Neural cell (in vitro differentiated cells): ENCODE results near the gene TCEAL8. TPM values are rescaled to one million over a fixed set of nuclear protein-coding genes. Genes with fewer than 3 reads are reported as not detected.

Source experiments
- H2AFZ ChIP-seq: fragments of 200-600, 300-800 bp; sonication (generic), shearing (Covaris generic); 2 replicates; pipeline ENCODE4 v1.6.0; 2014; ENCODE audit warnings: low read depth, mild to moderate bottlenecking, antibody characterized with exemption, low read length, moderate library complexity
- H3F3A ChIP-seq: fragments of 200-600 bp; shearing (Covaris generic); 2 replicates; pipeline ENCODE4 v1.6.1; 2016; ENCODE audit warnings: mild to moderate bottlenecking, moderate library complexity, mixed read lengths, antibody characterized with exemption, low read length; ENCODE audit not compliant: insufficient read depth, poor library complexity, severe bottlenecking
- H3K27ac ChIP-seq: fragments of 200-600, 300-800 bp; sonication (generic), shearing (Covaris generic); 2 replicates; pipeline ENCODE4 v1.5.1; 2014; ENCODE audit warnings: mild to moderate bottlenecking, low read length, moderate library complexity
- H3K27me3 ChIP-seq: fragments of 300-800, 200-600 bp; sonication (generic), shearing (Covaris generic); 2 replicates; pipeline ENCODE4 v1.6.0; 2014; ENCODE audit warnings: mild to moderate bottlenecking, low read depth, low read length, moderate library complexity; ENCODE audit not compliant: insufficient read depth
- H3K36me3 ChIP-seq: fragments of 300-800, 200-600 bp; sonication (generic), shearing (Covaris generic); 2 replicates; pipeline ENCODE4 v1.5.1; 2014; ENCODE audit warnings: mild to moderate bottlenecking, antibody characterized with exemption, low read length, moderate library complexity; ENCODE audit not compliant: insufficient read depth
- H3K4me2 ChIP-seq: fragments of 300-800, 200-600 bp; sonication (generic), shearing (Covaris generic); 2 replicates; pipeline ENCODE4 v1.6.0; 2014; ENCODE audit warnings: mild to moderate bottlenecking, low read length
- H3K4me3 ChIP-seq: fragments of 300-800, 200-600 bp; sonication (generic), shearing (Covaris generic); 2 replicates; pipeline ENCODE4 v1.5.1; 2014; ENCODE audit warnings: mild to moderate bottlenecking, low read length, moderate library complexity
- H3K79me2 ChIP-seq: fragments of 200-600 bp; shearing (Covaris generic); replicated peaks from 2 replicates; pipeline ENCODE4 v1.6.0; 2014; ENCODE audit warnings: mild to moderate bottlenecking, low read length, moderate library complexity; ENCODE audit not compliant: insufficient read depth
- H3K9ac ChIP-seq: fragments of 300-800, 200-600 bp; sonication (generic), shearing (Covaris generic); 2 replicates; pipeline ENCODE4 v1.6.1; 2016; ENCODE audit warnings: mild to moderate bottlenecking, low read length, mixed read lengths
- H3K9me2 ChIP-seq: fragments of 200-600 bp; shearing (Covaris generic); 2 replicates; pipeline ENCODE4 v1.6.1; 2016; ENCODE audit warnings: mild to moderate bottlenecking, low read length, mixed read lengths; ENCODE audit not compliant: insufficient read depth
- H3K9me3 ChIP-seq: fragments of 200-600, 300-800 bp; sonication (generic), shearing (Covaris generic); 2 replicates; pipeline ENCODE4 v1.6.1; 2016; ENCODE audit warnings: mild to moderate bottlenecking, mixed run types, low read length, moderate library complexity, mixed read lengths
- H4K20me1 ChIP-seq: fragments of 200-600 bp; shearing (Covaris generic); 2 replicates; pipeline ENCODE4 v1.6.1; 2016; ENCODE audit warnings: mild to moderate bottlenecking, mixed run types; ENCODE audit not compliant: insufficient read depth
- EP300 ChIP-seq: fragments of 450-650 bp; conservative IDR thresholded peaks from 2 replicates; pipeline ENCODE4 v1.6.1; 2014; ENCODE audit warnings: antibody characterized with exemption, mild to moderate bottlenecking, moderate library complexity; ENCODE audit not compliant: poor library complexity, severe bottlenecking
- EZH2 ChIP-seq: fragments of 200-600, 300-800 bp; shearing (Covaris generic), sonication (generic); IDR thresholded peaks from 2 replicates; pipeline ENCODE4 v1.6.1; 2014; ENCODE audit warnings: antibody characterized with exemption, low read length, borderline replicate concordance, mild to moderate bottlenecking; ENCODE audit not compliant: insufficient read depth, poor library complexity, severe bottlenecking
- MXI1 ChIP-seq: fragments of 450-650 bp; conservative IDR thresholded peaks from 2 replicates; pipeline ENCODE4 v1.6.1; 2014; ENCODE audit warnings: antibody characterized with exemption, mild to moderate bottlenecking; ENCODE audit not compliant: poor library complexity, severe bottlenecking
- POLR2AphosphoS5 ChIP-seq: IDR thresholded peaks from 2 replicates; pipeline ENCODE4 v1.6.1; 2012
- RAD21 ChIP-seq: fragments of 450-650 bp; conservative IDR thresholded peaks from 2 replicates; pipeline ENCODE4 v1.6.1; 2014; ENCODE audit warnings: antibody characterized with exemption, mild to moderate bottlenecking, moderate library complexity
- SMC3 ChIP-seq: fragments of 450-650 bp; conservative IDR thresholded peaks from 2 replicates; pipeline ENCODE4 v1.6.1; 2014; ENCODE audit warnings: antibody characterized with exemption, mild to moderate bottlenecking, moderate library complexity; ENCODE audit not compliant: poor library complexity
- TAF1 ChIP-seq: IDR thresholded peaks from 2 replicates; pipeline ENCODE4 v1.6.1; 2012; ENCODE audit warnings: low read depth
- polyA plus RNA-seq: library from polyadenylated mRNA; depleted of rRNA; stranded (reverse); fragments of >200 nt; gene quantifications from 2 replicates; pipeline ENCODE4 v1.2.3, GENCODE V29; 2014
- TF ChIP-seq, protein P1 (sequence below): IDR thresholded peaks from 2 replicates; pipeline ENCODE4 v1.6.1; 2012; ENCODE audit warnings: borderline replicate concordance
- TF ChIP-seq, protein P2 (sequence below): fragments of 450-650 bp; IDR thresholded peaks from 2 replicates; pipeline ENCODE4 v1.5.1; 2014; ENCODE audit warnings: antibody characterized with exemption, mild to moderate bottlenecking, moderate library complexity; ENCODE audit not compliant: poor library complexity, severe bottlenecking

The TCEAL8 gene
- polyA plus RNA-seq, 1 donor from 2014 or later = 167 TPM

DNA sequence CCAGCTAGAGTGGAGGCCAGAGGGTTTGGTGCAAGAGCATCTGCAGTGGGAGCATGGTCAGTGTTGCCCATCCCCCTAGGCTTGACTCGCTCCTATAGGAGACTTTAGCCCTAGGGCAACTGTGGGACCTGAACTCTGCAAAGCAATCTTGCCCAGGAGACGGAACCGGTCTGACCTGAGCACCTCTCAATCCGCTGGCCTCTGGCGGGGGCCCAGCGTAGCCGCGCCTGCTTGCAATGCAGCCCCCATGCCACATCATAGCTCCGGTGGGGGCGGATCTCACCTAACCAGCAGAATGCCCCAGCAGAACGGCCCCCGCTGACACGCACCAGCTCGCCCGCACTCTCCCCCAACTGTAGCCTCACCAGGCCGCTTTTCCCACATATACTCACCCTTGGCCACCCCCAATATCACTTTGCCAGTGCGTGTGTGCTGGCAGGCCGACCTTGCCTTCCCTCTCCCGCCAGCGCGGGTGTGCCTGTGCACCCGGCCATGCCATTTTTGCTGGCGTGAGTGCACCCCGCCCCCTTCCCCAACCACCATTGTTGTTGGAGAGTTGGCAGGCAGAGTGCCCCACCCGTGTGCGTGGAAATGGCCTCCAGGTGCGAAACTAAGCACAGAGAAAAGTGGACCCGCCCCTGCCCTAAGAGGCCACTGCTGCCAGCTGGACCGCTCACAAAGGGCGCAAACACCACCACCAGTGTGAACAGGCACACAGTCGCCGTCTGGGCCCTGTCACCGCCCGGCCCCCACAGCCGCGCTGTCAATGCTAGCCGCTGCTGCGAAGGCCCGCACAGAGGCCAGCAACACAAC is 34.2 kb downstream of the TCEAL8 start:
- Histone ChIP-seq H3K4me3 (no peak overlapping the region), H3F3A (no peaks in the 10 kb centered on the region), H4K20me1 (no peaks in the 10 kb centered on the region), H3K36me3 (no peaks in the 10 kb centered on the region), H3K4me2 (no peak overlapping the region), H3K27ac (no peak overlapping the region), H3K9me2 (no peaks in the 10 kb centered on the region), H2AFZ (no peak overlapping the region), H3K9ac (no peak overlapping the region), H3K9me3 (no peaks in the 10 kb centered on the region), H3K79me2 (peaks cover 9% of the 10 kb centered on the region), H3K27me3 (no peaks in the 10 kb centered on the region)
- TF ChIP-seq MXI1 = no peak

DNA sequence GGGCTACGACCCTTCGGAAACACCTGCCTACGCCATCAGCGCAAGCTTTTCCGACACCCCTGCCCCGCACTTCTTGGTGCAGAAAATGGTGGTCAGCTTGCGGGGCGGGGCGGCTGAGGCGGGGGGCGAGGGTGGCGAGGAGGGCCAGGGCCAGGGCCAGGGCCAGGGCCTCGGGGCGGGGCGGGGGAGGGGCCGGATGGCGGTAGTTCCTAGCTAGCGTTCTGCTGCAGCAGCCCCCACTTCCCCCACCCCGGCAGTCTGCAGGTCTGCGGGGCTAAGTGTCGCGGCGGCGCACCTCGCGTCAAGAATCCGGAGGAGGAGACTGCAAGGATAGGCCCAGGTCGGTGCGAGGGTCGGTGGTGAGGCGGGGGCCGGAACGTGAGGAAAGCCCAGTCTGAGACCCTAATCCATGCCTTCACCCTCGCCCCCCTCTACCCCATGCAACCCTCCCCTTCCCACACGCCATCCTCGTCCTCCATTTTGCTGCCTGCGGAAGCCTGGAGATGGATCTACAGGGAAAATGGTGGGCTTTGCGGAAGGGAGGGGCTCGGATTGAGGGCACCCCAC is 39.4 kb downstream of the TCEAL8 start:
- Histone ChIP-seq H3K9ac (peak overlapping the region; percentile 96), H3K79me2 (peaks cover 9% of the 10 kb centered on the region), H3K4me2 (peak overlapping the region; percentile 51), H3K27me3 (no peaks in the 10 kb centered on the region), H3F3A (no peaks in the 10 kb centered on the region), H3K36me3 (no peaks in the 10 kb centered on the region), H3K4me3 (peak overlapping the region; percentile 80), H3K9me2 (no peaks in the 10 kb centered on the region), H2AFZ (peak overlapping the region; percentile 56), H3K9me3 (no peaks in the 10 kb centered on the region), H3K27ac (peak overlapping the region; percentile 91), H4K20me1 (no peaks in the 10 kb centered on the region)
- TF ChIP-seq EP300 (no peak), MXI1 (no peak), RAD21 (no peak), POLR2AphosphoS5 (no peak), SMC3 (no peak)
- TF ChIP-seq, protein P1, sequence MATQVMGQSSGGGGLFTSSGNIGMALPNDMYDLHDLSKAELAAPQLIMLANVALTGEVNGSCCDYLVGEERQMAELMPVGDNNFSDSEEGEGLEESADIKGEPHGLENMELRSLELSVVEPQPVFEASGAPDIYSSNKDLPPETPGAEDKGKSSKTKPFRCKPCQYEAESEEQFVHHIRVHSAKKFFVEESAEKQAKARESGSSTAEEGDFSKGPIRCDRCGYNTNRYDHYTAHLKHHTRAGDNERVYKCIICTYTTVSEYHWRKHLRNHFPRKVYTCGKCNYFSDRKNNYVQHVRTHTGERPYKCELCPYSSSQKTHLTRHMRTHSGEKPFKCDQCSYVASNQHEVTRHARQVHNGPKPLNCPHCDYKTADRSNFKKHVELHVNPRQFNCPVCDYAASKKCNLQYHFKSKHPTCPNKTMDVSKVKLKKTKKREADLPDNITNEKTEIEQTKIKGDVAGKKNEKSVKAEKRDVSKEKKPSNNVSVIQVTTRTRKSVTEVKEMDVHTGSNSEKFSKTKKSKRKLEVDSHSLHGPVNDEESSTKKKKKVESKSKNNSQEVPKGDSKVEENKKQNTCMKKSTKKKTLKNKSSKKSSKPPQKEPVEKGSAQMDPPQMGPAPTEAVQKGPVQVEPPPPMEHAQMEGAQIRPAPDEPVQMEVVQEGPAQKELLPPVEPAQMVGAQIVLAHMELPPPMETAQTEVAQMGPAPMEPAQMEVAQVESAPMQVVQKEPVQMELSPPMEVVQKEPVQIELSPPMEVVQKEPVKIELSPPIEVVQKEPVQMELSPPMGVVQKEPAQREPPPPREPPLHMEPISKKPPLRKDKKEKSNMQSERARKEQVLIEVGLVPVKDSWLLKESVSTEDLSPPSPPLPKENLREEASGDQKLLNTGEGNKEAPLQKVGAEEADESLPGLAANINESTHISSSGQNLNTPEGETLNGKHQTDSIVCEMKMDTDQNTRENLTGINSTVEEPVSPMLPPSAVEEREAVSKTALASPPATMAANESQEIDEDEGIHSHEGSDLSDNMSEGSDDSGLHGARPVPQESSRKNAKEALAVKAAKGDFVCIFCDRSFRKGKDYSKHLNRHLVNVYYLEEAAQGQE = no peak

DNA sequence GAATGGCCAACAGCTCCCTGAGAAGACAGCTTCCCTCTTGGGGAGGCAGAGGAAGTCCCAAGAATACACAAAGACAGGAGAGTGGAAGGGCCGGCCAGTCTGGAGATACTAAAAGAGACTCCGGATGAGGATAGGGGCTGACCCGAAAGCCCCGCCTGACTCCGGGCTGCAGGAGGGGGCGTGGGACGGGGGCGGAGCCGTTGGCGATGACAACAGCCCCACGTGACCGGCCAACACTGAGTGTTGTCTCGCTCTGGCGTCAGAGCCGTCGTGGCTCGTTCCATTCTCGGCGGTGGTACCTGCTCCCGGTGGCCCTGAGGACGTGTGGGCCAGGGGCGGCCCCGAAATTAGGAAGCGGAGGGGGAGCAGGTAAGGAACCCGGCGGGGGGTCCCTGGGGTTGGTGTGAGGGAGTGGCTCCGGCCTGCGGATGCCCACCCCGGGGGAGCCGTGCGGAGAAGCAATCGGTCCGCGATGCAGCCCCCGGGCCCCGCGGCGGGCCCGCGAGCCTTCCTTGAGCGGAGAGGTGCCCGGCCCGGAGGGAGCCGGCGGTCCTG is 40.0 kb downstream of the TCEAL8 start, which contains the start of gene BEX4:
Gene BEX4, plus strand, starts transcription at position 239 of the 555 bp plus-strand sequence. CDS start 1,046 bp downstream, outside the sequence.
- no peaks in the 10 kb centered on the region for H3K36me3 ChIP-seq
- H3K79me2 ChIP-seq = peaks cover 9% of the 10 kb centered on the region
- H3K9me3 ChIP-seq = no peaks in the 10 kb centered on the region
- TF ChIP-seq SMC3 (no peak), POLR2AphosphoS5 (peak; percentile 98), RAD21 (no peak), EP300 (peak; percentile 20), MXI1 (peak; percentile 29), EZH2 (no peak), TAF1 (peak; percentile 99)
- TF ChIP-seq, protein P2, sequence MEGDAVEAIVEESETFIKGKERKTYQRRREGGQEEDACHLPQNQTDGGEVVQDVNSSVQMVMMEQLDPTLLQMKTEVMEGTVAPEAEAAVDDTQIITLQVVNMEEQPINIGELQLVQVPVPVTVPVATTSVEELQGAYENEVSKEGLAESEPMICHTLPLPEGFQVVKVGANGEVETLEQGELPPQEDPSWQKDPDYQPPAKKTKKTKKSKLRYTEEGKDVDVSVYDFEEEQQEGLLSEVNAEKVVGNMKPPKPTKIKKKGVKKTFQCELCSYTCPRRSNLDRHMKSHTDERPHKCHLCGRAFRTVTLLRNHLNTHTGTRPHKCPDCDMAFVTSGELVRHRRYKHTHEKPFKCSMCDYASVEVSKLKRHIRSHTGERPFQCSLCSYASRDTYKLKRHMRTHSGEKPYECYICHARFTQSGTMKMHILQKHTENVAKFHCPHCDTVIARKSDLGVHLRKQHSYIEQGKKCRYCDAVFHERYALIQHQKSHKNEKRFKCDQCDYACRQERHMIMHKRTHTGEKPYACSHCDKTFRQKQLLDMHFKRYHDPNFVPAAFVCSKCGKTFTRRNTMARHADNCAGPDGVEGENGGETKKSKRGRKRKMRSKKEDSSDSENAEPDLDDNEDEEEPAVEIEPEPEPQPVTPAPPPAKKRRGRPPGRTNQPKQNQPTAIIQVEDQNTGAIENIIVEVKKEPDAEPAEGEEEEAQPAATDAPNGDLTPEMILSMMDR = no peak
- TF ChIP-seq, protein P1 = peak; percentile 97
- H3K9ac ChIP-seq = peak within 1 kb of the TSS; percentile 96
- peak within 1 kb of the TSS; percentile 91 for H3K27ac ChIP-seq
- peak within 1 kb of the TSS; percentile 51 for H3K4me2 ChIP-seq
- H4K20me1 ChIP-seq = no peaks in the 10 kb centered on the region
- H3K4me3 ChIP-seq = peak within 1 kb of the TSS; percentile 80
- peak within 1 kb of the TSS; percentile 56 for H2AFZ ChIP-seq
- no peaks in the 10 kb centered on the region for H3F3A ChIP-seq
- H3K9me2 ChIP-seq = no peaks in the 10 kb centered on the region
- no peaks in the 10 kb centered on the region for H3K27me3 ChIP-seq
